Measurements from ENCODE around the gene CNDP1.
A peak's percentile ranks its signal among the peaks of the same experiment; 100 is the strongest.

Gene CNDP1

GRCh38 chr18:74595431-74595830 is 61.1 kb downstream of the CNDP1 start:
- no peak for DNase-seq

GRCh38 chr18:74597034-74597661 is 62.8 kb downstream of the CNDP1 start:
- DNase-seq: peak; percentile 79

- DNase-seq: peak; percentile 86
These were observed 63.5 kb downstream of the CNDP1 start, which contains the start of gene ZNF407 for GRCh38 chr18:74597662-74598349. TSS of gene ZNF407 (plus strand) at chr18:74597870. CDS start at chr18:74631020, 33,150 bp downstream.

- DNase-seq: peak; percentile 5
These were observed 64.2 kb downstream of the CNDP1 start for GRCh38 chr18:74598350-74599001.

- DNase-seq: no peak
These were observed 70.1 kb downstream of the CNDP1 start for GRCh38 chr18:74604361-74604760.

GRCh38 chr18:74604774-74605173 is 70.5 kb downstream of the CNDP1 start:
- DNase-seq: no peak

- no peak for DNase-seq
These were observed 74.4 kb downstream of the CNDP1 start for GRCh38 chr18:74608681-74609080.

GRCh38 chr18:74609535-74609934 is 75.2 kb downstream of the CNDP1 start:
- DNase-seq: no peak

GRCh38 chr18:74610051-74610615 is 75.8 kb downstream of the CNDP1 start:
- DNase-seq: no peak

GRCh38 chr18:74610860-74611259 is 76.6 kb downstream of the CNDP1 start:
- no peak for DNase-seq

GRCh38 chr18:74611765-74612164 is 77.5 kb downstream of the CNDP1 start:
- DNase-seq: no peak

GRCh38 chr18:74613381-74613780 is 79.1 kb downstream of the CNDP1 start:
- no peak for DNase-seq

GRCh38 chr18:74616494-74616893 is 82.2 kb downstream of the CNDP1 start:
- no peak for DNase-seq

GRCh38 chr18:74617486-74617885 is 83.2 kb downstream of the CNDP1 start:
- no peak for DNase-seq

- DNase-seq: no peak
These were observed 87.8 kb downstream of the CNDP1 start for GRCh38 chr18:74622072-74622471.

- no peak for DNase-seq
These were observed 88.9 kb downstream of the CNDP1 start for GRCh38 chr18:74623047-74623816.

- no peak for DNase-seq
These were observed 90.2 kb downstream of the CNDP1 start for GRCh38 chr18:74624466-74624865.

- no peak for DNase-seq
These were observed 90.9 kb downstream of the CNDP1 start for GRCh38 chr18:74625157-74625556.

GRCh38 chr18:74626049-74626874 is 92.0 kb downstream of the CNDP1 start:
- no peak for DNase-seq

- no peak for DNase-seq
These were observed 96.5 kb downstream of the CNDP1 start for GRCh38 chr18:74630804-74631203.

- no peak for DNase-seq
These were observed 96.9 kb downstream of the CNDP1 start for GRCh38 chr18:74631212-74631611.

Data from NCI-H748 treated with DMSO at 0.1 percent for 48 hours (cell line).